KMS-11 (cell line): ENCODE measurements around the gene SLC9A9.

Experiments
- H2AFZ ChIP-seq: fragments of 200-600 bp; sonication (generic); 2 replicates; pipeline ENCODE4 v1.6.1; 2016; ENCODE audit warnings: antibody characterized with exemption, mixed run types, low read depth
- H3K27ac ChIP-seq: fragments of 200-600 bp; sonication (generic); 2 replicates; pipeline ENCODE4 v1.6.1; 2016; ENCODE audit warnings: mild to moderate bottlenecking, mixed run types
- H3K27me3 ChIP-seq: fragments of 200-600 bp; sonication (generic); 2 replicates; pipeline ENCODE4 v1.6.1; 2017; ENCODE audit warnings: mild to moderate bottlenecking, low read depth, mixed run types, moderate library complexity; ENCODE audit not compliant: insufficient read depth
- H3K36me3 ChIP-seq: fragments of 200-600 bp; sonication (generic); 2 replicates; pipeline ENCODE4 v1.6.1; 2017; ENCODE audit warnings: mild to moderate bottlenecking, mixed run types; ENCODE audit not compliant: insufficient read depth
- H3K4me1 ChIP-seq: fragments of 200-600 bp; sonication (generic); 2 replicates; pipeline ENCODE4 v1.6.1; 2016; ENCODE audit warnings: mild to moderate bottlenecking, low read depth, mixed run types; ENCODE audit not compliant: poor library complexity, severe bottlenecking
- H3K4me2 ChIP-seq: fragments of 200-600 bp; sonication (generic); 2 replicates; pipeline ENCODE4 v1.7.0; 2016; ENCODE audit warnings: mild to moderate bottlenecking, mixed run types
- H3K4me3 ChIP-seq: fragments of 200-600 bp; sonication (generic); IDR thresholded peaks from 2 replicates; pipeline ENCODE4 v1.6.1; 2017; ENCODE audit warnings: low read depth, low read length, mixed read lengths; ENCODE audit not compliant: insufficient read depth
- H3K79me2 ChIP-seq: fragments of 200-600 bp; sonication (generic); 2 replicates; pipeline ENCODE4 v1.6.1; 2016; ENCODE audit warnings: low read depth, mixed run types; ENCODE audit not compliant: insufficient read depth
- H3K9ac ChIP-seq: fragments of 200-600 bp; sonication (generic); 2 replicates; pipeline ENCODE4 v1.6.1; 2016; ENCODE audit warnings: mild to moderate bottlenecking, mixed run types
- H4K20me1 ChIP-seq: fragments of 200-600 bp; sonication (generic); 2 replicates; pipeline ENCODE4 v1.6.1; 2016; ENCODE audit warnings: mild to moderate bottlenecking, mixed run types; ENCODE audit not compliant: insufficient read depth
- TF ChIP-seq, protein P1 (sequence below): fragments of 200-600 bp; sonication (generic); conservative IDR thresholded peaks from 2 replicates; pipeline ENCODE4 v1.6.1; 2017; ENCODE audit warnings: low read depth, mild to moderate bottlenecking, antibody characterized with exemption, low read length, moderate library complexity, mixed read lengths

SLC9A9 gene

GRCh38 chr3:143749926-143750325 is 98.3 kb downstream of the SLC9A9 start:
- no peak overlapping the region for H3K27ac ChIP-seq
- no peaks in the 10 kb centered on the region for H3K36me3 ChIP-seq
- no peaks in the 10 kb centered on the region for H4K20me1 ChIP-seq
- no peaks in the 10 kb centered on the region for H3K79me2 ChIP-seq
- H2AFZ ChIP-seq, result no peak overlapping the region
- H3K4me3 ChIP-seq, result no peak overlapping the region
- TF ChIP-seq, protein P1, sequence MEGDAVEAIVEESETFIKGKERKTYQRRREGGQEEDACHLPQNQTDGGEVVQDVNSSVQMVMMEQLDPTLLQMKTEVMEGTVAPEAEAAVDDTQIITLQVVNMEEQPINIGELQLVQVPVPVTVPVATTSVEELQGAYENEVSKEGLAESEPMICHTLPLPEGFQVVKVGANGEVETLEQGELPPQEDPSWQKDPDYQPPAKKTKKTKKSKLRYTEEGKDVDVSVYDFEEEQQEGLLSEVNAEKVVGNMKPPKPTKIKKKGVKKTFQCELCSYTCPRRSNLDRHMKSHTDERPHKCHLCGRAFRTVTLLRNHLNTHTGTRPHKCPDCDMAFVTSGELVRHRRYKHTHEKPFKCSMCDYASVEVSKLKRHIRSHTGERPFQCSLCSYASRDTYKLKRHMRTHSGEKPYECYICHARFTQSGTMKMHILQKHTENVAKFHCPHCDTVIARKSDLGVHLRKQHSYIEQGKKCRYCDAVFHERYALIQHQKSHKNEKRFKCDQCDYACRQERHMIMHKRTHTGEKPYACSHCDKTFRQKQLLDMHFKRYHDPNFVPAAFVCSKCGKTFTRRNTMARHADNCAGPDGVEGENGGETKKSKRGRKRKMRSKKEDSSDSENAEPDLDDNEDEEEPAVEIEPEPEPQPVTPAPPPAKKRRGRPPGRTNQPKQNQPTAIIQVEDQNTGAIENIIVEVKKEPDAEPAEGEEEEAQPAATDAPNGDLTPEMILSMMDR, result no peak
- no peaks in the 10 kb centered on the region for H3K27me3 ChIP-seq
- no peak overlapping the region for H3K4me2 ChIP-seq
- no peaks in the 10 kb centered on the region for H3K4me1 ChIP-seq
- H3K9ac ChIP-seq, result no peak overlapping the region

- Histone ChIP-seq H3K4me3 (no peak overlapping the region), H3K36me3 (no peaks in the 10 kb centered on the region), H2AFZ (no peak overlapping the region), H4K20me1 (no peaks in the 10 kb centered on the region), H3K9ac (no peak overlapping the region), H3K4me1 (no peaks in the 10 kb centered on the region), H3K27ac (no peak overlapping the region), H3K79me2 (no peaks in the 10 kb centered on the region), H3K4me2 (no peak overlapping the region), H3K27me3 (no peaks in the 10 kb centered on the region)
- TF ChIP-seq, protein P1, result no peak
These were observed 111.2 kb downstream of the SLC9A9 start for GRCh38 chr3:143737065-143737464.

DNA sequence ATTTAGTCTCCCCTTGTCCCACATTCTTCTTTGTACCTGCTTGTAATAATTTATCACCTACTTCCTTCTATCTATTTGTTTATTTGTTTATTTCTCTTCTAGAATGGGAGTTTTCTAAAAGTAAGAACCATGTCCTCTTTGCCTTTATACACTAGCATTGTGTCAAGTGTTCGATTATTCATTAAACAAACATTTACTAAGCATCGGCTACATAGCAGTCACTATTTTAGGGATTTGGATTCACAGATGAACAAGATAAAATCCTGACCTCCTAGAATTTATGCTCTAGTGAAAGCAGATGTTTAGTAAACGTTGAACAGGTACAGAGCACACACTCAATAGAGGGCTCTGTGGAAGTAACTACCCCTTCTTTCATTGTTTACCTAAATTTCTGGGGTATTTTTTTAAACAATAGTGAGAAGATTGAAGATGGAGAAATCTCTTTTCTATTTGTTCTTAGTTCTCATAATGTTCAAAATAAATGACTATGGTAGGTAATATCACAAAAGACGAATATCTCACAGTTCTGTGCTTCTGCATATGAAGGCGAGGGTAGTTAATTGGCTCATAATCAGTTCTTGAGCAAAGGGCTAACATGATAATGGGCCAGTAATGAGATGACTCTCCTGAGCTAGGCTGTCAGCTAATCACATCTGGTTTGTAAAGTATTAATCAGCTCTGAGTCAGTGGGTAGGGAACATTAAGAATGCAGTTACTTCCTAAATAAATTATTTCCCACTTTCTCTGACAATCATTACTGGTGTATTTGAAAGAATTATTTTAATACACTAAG is 111.9 kb downstream of the SLC9A9 start:
- TF ChIP-seq, protein P1, result no peak
- H3K36me3 ChIP-seq, result no peaks in the 10 kb centered on the region
- no peaks in the 10 kb centered on the region for H4K20me1 ChIP-seq
- no peak overlapping the region for H2AFZ ChIP-seq
- H3K27ac ChIP-seq, result no peak overlapping the region
- no peak overlapping the region for H3K4me2 ChIP-seq
- no peak overlapping the region for H3K4me3 ChIP-seq
- no peaks in the 10 kb centered on the region for H3K27me3 ChIP-seq
- H3K9ac ChIP-seq, result no peak overlapping the region
- H3K4me1 ChIP-seq, result no peaks in the 10 kb centered on the region
- no peaks in the 10 kb centered on the region for H3K79me2 ChIP-seq

- no peak overlapping the region for H3K4me3 ChIP-seq
- no peaks in the 10 kb centered on the region for H3K36me3 ChIP-seq
- H3K27me3 ChIP-seq, result no peaks in the 10 kb centered on the region
- no peak overlapping the region for H2AFZ ChIP-seq
- no peak overlapping the region for H3K4me2 ChIP-seq
- H3K27ac ChIP-seq, result no peak overlapping the region
- TF ChIP-seq, protein P1, result no peak
- no peaks in the 10 kb centered on the region for H3K4me1 ChIP-seq
- no peaks in the 10 kb centered on the region for H3K79me2 ChIP-seq
- H4K20me1 ChIP-seq, result no peaks in the 10 kb centered on the region
- no peak overlapping the region for H3K9ac ChIP-seq
These were observed 116.5 kb downstream of the SLC9A9 start for GRCh38 chr3:143731776-143732175.
